A673 (cell line): ENCODE results near the gene LENG1. TPM values are rescaled to one million over a fixed set of nuclear protein-coding genes. Genes with fewer than 3 reads are reported as not detected.
A peak's percentile ranks its signal among the peaks of the same experiment; 100 is the strongest.

Experiments used
- BruUV-seq: library from RNA; stranded (reverse); fragments of 400-500 nt; replicated peaks from 2 replicates; lab custom pipeline; 2021; lab: Mats Ljungman, UMichigan
- CTCF ChIA-PET: fragments of 300-600 bp; sonication (Branson Sonifier 250); formaldehyde crosslinking; loops from one replicate; lab custom pipeline; 2022; ENCODE audit warnings: antibody characterized with exemption; lab: Charles Lee
- POLR2A ChIA-PET: fragments of 300-600 bp; sonication (Branson Sonifier 250); formaldehyde crosslinking; loops from one replicate; lab custom pipeline; 2022; ENCODE audit warnings: antibody characterized with exemption; ENCODE audit not compliant: low non-redundant PET; lab: Charles Lee
- DNase-seq: peaks from one replicate; pipeline ENCODE4 v3.0.0-alpha.2; 2015; ENCODE audit warnings: low spot score
- H3K27ac ChIP-seq: fragments of 200-600 bp; sonication (generic); 2 replicates; pipeline ENCODE4 v1.5.1; 2016; ENCODE audit warnings: mixed run types, low read depth, mild to moderate bottlenecking, mixed read lengths, antibody characterized with exemption, low read length; ENCODE audit not compliant: poor library complexity, severe bottlenecking
- H3K27me3 ChIP-seq: fragments of 200-600 bp; sonication (generic); replicated peaks from 2 replicates; pipeline ENCODE4 v1.6.1; 2017; ENCODE audit warnings: mixed run types, low read depth, mild to moderate bottlenecking, mixed read lengths, antibody characterized with exemption, low read length; ENCODE audit not compliant: insufficient read depth, poor library complexity
- H3K36me3 ChIP-seq: fragments of 200-600 bp; sonication (generic); 2 replicates; pipeline ENCODE4 v1.6.1; 2016; ENCODE audit warnings: mixed run types, mild to moderate bottlenecking, mixed read lengths, antibody characterized with exemption, low read length; ENCODE audit not compliant: insufficient read depth, poor library complexity, severe bottlenecking
- H3K4me1 ChIP-seq: fragments of 200-600 bp; sonication (generic); 2 replicates; pipeline ENCODE4 v1.6.1; 2017; ENCODE audit warnings: mixed run types, mild to moderate bottlenecking, mixed read lengths, antibody characterized with exemption, low read length; ENCODE audit not compliant: insufficient read depth, poor library complexity, severe bottlenecking
- H3K4me3 ChIP-seq: fragments of 200-600 bp; sonication (generic); 2 replicates; pipeline ENCODE4 v1.5.1; 2016; ENCODE audit warnings: low read depth, mixed run types, mild to moderate bottlenecking, mixed read lengths, low read length; ENCODE audit not compliant: poor library complexity, severe bottlenecking
- H3K9me3 ChIP-seq: fragments of 200-600 bp; sonication (generic); 2 replicates; pipeline ENCODE4 v1.6.1; 2016; ENCODE audit warnings: mixed run types, low read depth, mild to moderate bottlenecking, mixed read lengths, antibody characterized with exemption, low read length; ENCODE audit not compliant: poor library complexity, severe bottlenecking
- EZH2 ChIP-seq: fragments of 200-600 bp; sonication (generic); IDR thresholded peaks from 2 replicates; pipeline ENCODE4 v1.6.1; 2017; ENCODE audit warnings: borderline replicate concordance, low read depth, mild to moderate bottlenecking, mixed read lengths, antibody characterized with exemption, low read length; ENCODE audit not compliant: poor library complexity, severe bottlenecking
- intact Hi-C: fragments of 100-400 bp; cut with micrococcal nuclease; formaldehyde crosslinking; loops from one replicate; pipeline ENCODE4 v1.10.0; 2022; ENCODE audit not compliant: unreplicated experiment
- total RNA-seq: library from RNA; stranded (reverse); gene quantifications from 2 replicates; pipeline ENCODE4 v1.2.3, GENCODE V29; 2021
- TF ChIP-seq, protein P1 (sequence below): fragments of 300-800, 200-600 bp; sonication (generic); conservative IDR thresholded peaks from 2 replicates; pipeline ENCODE4 v1.5.1; 2017; ENCODE audit warnings: low read depth, mild to moderate bottlenecking, antibody characterized with exemption, low read length, moderate library complexity, mixed read lengths

LENG1 gene
- total RNA-seq, 1 experiment from 2014 or later: 9.7 TPM

GRCh38 chr19:54180691-54181091 lies 21.2 kb upstream of the LENG1 start:
- no peak overlapping the region for H3K27ac ChIP-seq
- intact Hi-C loops: no loop called here
- POLR2A ChIA-PET: no interaction called here
- no peaks in the 10 kb centered on the region for H3K9me3 ChIP-seq
- no peaks in the 10 kb centered on the region for H3K27me3 ChIP-seq
- CTCF ChIA-PET: no interaction called here
- H3K4me1 ChIP-seq: no peaks in the 10 kb centered on the region
- H3K4me3 ChIP-seq: no peak overlapping the region
- H3K36me3 ChIP-seq: peaks cover 3% of the 10 kb centered on the region
- no peak for TF ChIP-seq EZH2
- TF ChIP-seq, protein P1, sequence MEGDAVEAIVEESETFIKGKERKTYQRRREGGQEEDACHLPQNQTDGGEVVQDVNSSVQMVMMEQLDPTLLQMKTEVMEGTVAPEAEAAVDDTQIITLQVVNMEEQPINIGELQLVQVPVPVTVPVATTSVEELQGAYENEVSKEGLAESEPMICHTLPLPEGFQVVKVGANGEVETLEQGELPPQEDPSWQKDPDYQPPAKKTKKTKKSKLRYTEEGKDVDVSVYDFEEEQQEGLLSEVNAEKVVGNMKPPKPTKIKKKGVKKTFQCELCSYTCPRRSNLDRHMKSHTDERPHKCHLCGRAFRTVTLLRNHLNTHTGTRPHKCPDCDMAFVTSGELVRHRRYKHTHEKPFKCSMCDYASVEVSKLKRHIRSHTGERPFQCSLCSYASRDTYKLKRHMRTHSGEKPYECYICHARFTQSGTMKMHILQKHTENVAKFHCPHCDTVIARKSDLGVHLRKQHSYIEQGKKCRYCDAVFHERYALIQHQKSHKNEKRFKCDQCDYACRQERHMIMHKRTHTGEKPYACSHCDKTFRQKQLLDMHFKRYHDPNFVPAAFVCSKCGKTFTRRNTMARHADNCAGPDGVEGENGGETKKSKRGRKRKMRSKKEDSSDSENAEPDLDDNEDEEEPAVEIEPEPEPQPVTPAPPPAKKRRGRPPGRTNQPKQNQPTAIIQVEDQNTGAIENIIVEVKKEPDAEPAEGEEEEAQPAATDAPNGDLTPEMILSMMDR: no peak
- DNase-seq: no peak
- BruUV-seq: no TSS peak

GRCh38 chr19:54179921-54180461 lies 20.5 kb upstream of the LENG1 start:
- TF ChIP-seq EZH2: no peak
- TF ChIP-seq, protein P1: no peak
- no TSS peak for BruUV-seq
- Histone ChIP-seq H3K4me3 (no peak overlapping the region), H3K27ac (no peak overlapping the region), H3K27me3 (no peaks in the 10 kb centered on the region), H3K4me1 (no peaks in the 10 kb centered on the region), H3K9me3 (no peaks in the 10 kb centered on the region), H3K36me3 (peaks cover 3% of the 10 kb centered on the region)
- peak; percentile 27 for DNase-seq
- POLR2A ChIA-PET: no interaction called here
- CTCF ChIA-PET: no interaction called here
- intact Hi-C loops: no loop called here

DNA sequence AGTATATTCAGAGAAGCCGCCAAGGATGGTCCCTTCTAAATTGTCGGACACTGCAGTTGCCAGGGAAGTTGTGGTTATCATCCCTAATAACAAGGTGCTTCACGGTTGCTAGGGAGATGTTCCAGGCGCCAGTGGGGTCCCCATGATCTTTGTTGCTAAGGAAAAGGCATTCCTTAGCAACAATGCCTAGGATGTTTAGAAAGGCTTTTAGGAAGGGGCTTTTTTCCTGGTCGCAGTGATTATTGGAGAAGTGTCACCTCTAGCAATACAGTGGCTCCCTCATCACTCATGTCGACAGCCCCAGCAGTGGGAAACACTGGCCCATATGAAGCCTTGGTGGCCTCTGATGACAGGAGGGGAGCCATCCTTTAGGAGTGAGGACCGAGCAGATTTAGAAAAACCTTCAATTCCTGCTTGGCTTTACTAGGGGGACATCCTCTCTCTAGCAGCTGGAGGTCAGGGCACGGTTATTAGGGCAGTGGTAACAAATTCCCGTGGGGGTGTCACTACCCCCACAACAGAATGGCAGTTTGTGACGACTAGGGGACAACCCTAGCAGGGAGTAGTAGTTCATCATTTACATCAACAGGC lies 19.8 kb upstream of the LENG1 start:
- POLR2A ChIA-PET: no interaction called here
- no peaks in the 10 kb centered on the region for H3K27me3 ChIP-seq
- no peak for TF ChIP-seq EZH2
- TF ChIP-seq, protein P1: no peak
- CTCF ChIA-PET: no interaction called here
- H3K4me1 ChIP-seq: no peaks in the 10 kb centered on the region
- no peak overlapping the region for H3K4me3 ChIP-seq
- H3K9me3 ChIP-seq: no peaks in the 10 kb centered on the region
- no peak for DNase-seq
- H3K36me3 ChIP-seq: peaks cover 3% of the 10 kb centered on the region
- no peak overlapping the region for H3K27ac ChIP-seq
- intact Hi-C loops: no loop called here
- BruUV-seq: TSS peak; percentile 33
